Smooth muscle cell of the brain vasculature (primary cell): Measurements from ENCODE around the gene IFT122.
A peak's percentile ranks its signal among the peaks of the same experiment; 100 is the strongest.
"Not testable (repeated sequence)": the region's sequence is repeated elsewhere in the genome, so short reads cannot be mapped to it uniquely, and the experiment has no call there.

Source experiments
- DNase-seq: peaks from one replicate; pipeline ENCODE4 v3.0.0-alpha.2; 2012; ENCODE audit warnings: low read depth, low spot score

IFT122 gene

DNA sequence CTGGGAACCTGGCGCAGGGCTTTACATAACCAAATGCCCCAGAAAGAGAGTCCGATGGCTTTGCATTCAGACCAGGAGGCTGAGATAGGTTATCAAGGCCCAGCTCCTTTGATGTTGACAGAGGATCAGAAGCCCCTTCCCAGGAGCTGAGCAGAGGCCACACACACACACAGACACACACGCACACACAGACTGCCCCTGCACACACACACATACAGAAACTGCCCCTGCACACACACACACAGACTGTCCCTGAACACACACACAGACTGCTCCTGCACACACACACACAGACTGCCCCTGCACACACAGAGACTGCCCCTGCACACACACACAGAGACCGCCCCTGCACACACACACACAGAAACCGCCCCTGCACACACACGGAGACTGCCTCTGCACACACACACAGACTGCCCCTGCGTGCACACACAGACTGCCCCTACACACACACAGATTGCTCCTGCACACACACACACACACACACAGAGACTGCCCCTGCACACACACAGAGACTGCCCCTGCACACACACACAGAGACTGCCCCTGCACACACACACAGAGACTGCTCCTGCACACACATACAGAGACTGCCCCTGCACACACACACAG is 75.9 kb downstream of the IFT122 start:
- DNase-seq, result not testable (repeated sequence)

DNA sequence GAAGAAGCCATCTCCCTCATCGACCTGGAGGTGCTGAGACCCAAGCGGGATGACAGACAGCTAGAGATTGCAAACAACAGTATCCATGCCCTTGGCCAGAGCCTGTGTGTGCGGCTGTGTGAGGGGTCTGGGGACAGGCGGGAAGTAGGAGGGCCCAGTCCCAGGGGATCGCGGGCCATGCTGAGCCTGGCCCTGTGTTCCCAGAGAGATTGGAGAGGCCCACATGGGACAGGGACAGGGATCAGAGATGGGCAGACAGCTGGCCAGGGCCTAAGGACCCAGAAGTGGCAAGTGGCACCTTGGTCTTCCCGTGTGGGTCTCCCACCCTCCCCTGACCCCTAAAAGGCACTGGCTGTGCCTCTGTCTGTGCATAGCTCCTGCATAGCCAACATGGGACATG is 77.5 kb downstream of the IFT122 start:
- DNase-seq, result no peak

DNA sequence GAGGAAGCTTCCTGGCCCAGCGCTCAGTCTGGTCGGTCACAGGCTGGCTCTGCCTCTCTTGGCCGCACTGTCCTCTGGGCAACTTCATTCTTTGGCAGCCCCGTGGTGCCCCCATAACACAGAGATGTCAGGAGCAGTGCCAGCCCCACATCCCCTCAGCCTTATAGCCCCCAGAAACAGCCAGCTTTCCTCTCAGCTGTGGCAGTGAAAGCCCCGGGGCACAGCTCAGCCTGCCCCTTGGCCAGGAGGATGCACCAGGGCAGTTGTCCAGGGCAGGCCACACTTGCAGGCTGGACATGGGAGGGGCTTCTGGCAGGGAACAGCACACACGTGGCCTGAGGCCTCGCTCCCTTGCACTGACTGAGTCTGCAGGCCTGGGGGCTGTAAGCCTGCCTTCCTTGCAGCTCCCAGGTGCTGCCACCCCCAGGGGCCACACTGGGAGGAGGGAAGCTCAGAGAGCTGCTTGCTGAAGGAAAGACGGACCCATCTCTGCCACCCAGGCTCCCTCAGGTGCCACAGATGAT is 78.1 kb downstream of the IFT122 start:
- DNase-seq, result no peak

DNA sequence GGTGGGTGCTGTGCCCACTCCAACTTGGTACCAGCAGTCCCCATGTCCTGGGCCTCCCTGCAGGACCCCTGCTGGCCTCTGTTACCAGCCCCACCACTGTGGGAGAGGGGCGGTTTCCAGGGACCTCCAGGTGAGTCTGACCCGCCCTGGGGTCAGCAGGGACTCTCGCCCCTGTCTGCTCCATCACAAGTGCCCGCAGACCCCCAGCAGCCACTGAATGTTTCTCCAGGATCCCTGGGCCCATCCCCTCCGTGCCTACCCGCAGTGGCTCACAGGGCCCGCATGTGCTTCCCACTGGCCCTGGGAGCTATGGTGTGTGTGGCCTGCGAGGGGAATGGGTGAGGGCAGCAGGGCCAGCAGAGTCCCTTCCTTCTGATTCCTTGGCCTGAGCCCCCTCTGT is 78.6 kb downstream of the IFT122 start:
- DNase-seq, result no peak

DNA sequence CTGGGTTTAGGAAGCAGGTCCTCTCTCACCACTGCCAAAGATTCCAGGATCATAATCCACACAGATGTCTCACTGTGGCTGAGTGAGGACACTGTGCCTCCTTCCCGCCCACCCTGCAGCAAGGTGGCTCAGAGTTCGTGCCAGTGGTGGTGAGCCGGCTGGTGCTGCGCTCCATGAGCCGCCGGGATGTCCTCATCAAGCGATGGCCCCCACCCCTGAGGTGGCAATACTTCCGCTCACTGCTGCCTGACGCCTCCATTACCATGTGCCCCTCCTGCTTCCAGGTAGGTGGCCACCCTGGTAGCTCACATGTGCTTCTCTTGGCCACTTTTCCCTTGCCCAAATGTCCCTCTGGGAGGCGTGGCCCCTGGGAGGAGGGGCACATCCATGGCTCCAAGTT is 79.4 kb downstream of the IFT122 start:
- no peak for DNase-seq

DNA sequence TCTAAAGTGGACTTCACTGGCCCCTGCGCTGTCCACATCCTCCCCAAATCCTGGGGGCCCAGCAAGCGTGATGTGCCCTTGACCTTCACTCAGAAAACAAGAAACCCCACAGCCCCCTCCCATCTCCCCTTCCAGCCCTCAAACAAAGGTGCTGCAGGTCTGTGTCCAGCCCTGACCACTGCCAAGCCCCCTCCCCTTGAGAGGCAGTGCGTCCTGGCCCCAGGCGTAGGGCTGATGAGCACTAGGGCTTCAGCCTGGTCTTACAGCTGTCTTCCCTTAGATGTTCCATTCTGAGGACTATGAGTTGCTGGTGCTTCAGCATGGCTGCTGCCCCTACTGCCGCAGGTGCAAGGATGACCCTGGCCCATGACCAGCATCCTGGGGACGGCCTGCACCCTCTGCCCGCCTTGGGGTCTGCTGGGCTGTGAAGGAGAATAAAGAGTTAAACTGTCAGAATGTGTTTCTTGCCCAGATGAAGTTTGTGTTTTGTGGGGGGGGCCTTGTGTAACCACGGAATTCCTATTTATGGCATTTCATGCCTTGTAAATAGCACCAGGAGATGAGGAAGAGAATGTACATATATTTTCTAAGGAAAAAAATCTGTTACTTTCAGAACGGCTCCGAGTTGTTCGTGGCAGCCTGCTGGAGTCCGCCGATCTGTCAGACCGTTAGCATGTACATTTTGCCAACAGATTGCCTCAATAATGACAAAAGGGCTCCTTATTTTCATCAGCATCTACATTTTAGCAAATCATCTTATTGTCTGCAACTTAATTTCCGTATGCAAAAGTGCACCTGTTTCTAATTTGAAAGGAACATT is 80.1 kb downstream of the IFT122 start:
- no peak for DNase-seq

DNA sequence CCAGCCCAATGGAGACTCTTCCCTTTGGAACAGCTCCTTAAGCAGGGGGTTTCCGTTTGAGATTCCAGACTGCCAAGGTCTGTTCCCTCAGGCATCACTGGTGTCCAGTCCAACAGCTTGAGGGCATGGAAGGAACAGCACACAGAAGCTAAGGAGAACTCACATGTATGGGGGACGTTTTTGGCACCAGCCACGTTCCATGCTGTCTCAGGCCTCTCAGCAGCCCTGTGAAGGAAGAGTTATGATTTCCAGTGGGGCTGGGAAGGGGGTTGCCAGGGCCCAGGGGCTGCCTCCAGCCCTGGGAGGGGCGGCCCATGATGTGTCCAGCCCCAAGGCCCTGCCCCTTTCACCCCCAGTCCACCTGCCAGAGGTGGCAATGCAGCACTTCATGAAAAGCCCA is 80.9 kb downstream of the IFT122 start:
- DNase-seq, result no peak

DNA sequence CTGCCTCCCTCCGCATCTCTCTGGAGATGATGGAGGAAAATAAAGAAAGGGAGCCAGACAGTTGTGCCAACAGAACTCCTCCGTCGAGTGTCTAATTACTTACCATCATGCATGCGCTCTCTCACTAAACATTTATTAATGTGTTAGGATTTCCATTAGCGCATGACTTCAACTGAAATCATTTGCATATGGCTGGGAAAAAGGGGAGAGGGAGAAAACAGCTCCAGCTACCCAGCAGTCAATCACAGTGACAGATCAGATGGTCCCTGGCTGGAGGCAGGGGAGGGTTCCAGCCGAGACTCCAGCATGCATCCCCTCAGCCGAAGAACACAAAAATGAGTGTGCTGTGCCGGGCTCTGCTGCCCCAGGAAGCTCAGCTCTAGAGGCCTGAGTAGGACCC is 81.6 kb downstream of the IFT122 start:
- no peak for DNase-seq

DNA sequence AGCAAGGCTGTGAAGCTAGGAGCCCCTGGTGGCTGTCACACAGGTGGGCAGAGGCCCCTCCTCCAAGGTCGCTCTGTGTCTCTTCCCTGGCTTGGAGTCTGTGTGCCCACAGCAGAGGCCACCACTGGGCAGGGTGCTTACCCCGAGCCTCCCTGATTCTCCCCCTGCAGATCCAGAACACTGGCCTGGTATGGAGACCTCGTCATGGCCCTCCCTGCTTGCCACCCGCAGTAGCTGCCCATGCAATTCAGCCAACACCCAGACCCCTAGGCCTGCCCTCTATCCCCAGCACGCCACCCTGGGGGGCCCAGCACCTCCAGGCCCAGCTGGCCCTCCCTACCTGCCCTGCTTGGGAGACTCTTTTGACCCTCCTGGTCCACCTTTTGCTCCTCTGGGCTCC is 82.9 kb downstream of the IFT122 start:
- DNase-seq, result no peak

DNA sequence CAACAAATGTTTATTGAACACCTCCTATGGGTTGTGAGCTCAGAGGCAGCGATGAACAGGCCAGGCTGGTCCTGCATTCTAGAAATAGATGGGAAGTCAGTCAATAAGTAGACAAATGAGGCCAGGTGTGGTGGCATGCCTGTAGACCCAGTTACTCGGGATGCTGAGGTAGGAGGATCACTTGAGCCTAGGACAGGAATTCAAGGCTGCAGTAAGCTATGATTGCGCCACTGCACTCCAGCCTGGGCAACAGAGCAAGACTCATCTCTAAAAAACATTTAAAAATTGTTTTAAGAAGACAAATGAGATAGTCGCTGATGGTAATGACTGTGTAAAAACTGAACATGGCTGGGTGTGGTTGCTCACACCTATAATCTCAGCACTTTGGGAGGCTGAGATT is 84.1 kb downstream of the IFT122 start:
- DNase-seq, result no peak

DNA sequence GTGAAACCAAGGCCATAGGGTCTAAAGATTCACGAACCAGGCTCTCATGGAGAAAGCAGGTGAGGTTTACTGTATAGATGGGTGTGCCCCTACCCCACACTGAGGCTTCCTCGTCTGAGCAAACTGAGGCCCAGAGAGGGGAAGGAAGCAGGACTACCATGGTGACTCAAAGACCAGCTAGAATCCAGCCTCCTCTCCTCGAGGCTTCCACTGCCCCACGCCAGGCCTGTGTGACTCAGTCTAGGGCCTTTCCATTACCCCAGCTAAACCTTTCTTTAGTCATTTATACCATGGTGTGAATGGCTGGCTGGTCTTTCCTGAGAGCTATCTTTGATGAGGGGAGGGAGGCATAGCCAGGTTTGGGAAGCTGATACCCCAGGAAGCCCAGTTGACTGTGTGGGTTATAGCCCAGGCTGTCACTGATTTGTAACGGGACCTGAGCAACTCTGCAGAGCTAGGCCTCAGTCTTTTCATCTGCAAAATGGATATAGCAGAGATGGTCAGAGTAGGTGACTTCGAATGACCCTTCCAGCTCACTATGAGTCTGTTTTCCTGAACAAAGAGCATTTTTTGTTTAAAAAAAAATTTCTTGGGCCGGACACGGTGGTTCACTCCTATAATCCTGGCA is 85.4 kb downstream of the IFT122 start:
- no peak for DNase-seq

DNA sequence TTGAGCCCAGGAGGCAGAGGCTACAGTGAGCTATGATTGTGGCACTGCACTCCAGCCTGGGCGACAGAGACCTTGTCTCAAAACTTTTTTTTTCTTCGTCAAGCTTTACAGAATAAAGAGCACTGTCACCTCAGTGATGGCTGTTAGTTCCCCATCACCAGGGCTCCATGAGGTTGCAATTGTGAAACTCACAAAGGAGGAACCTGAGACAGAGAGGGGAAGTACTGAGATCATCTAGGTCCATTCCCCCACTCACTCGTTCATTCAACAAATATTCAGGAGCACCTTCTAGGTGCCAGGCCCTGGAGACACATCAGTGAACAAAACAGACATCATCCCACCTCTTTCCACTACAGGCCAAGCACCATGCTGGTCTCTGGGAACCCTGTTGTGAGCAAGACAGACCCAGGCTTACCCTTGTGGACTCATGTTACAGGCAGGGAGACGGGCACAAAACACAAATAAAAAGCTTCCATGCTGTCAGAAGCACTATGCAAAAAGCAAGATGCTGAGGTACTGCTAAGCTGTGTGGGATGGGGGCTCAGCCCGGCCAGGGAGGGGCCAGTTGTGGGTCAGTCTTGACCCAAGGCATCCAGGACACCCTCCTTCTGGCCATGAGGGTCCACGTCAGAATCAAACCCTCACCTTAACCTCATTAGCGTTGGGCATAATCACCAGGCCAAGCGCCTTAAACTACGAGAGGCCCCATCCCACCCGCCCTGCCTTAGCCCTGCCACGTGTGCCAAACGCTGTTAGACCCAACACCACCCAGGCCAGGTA is 86.3 kb downstream of the IFT122 start:
- DNase-seq, result peak; percentile 66

DNA sequence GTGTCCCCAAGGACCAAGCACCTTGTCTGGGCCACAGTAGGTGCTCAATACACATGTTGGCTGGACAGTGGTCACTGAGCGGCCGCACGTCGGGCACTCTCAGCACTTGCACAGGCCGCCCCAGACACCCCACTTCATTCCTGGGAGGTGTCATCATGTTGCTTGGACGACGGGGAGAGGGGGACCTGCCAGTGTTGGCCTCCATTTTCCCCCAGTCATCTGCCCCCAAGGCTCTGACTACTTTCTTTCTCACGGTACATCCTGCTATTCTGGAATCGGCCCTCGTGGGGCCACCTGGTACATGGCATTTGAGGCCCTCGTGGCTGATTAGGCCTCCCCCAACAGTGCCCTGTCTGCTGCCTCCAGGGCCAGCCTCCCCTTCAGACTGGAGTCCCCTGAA is 87.2 kb downstream of the IFT122 start:
- no peak for DNase-seq

DNA sequence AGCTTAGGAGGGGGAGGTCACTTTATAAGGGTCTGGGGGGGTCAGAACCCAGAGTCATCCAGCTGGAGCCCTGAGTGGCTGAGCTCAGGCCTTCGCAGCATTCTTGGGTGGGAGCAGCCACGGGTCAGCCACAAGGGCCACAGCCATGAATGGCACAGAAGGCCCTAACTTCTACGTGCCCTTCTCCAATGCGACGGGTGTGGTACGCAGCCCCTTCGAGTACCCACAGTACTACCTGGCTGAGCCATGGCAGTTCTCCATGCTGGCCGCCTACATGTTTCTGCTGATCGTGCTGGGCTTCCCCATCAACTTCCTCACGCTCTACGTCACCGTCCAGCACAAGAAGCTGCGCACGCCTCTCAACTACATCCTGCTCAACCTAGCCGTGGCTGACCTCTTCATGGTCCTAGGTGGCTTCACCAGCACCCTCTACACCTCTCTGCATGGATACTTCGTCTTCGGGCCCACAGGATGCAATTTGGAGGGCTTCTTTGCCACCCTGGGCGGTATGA is 88.6 kb downstream of the IFT122 start, which contains the start of gene RHO:
Gene RHO (plus strand): TSS at position 51 of the 512 bp plus-strand sequence. CDS start 95 bp downstream, at position 146.
- DNase-seq, result no peak

DNA sequence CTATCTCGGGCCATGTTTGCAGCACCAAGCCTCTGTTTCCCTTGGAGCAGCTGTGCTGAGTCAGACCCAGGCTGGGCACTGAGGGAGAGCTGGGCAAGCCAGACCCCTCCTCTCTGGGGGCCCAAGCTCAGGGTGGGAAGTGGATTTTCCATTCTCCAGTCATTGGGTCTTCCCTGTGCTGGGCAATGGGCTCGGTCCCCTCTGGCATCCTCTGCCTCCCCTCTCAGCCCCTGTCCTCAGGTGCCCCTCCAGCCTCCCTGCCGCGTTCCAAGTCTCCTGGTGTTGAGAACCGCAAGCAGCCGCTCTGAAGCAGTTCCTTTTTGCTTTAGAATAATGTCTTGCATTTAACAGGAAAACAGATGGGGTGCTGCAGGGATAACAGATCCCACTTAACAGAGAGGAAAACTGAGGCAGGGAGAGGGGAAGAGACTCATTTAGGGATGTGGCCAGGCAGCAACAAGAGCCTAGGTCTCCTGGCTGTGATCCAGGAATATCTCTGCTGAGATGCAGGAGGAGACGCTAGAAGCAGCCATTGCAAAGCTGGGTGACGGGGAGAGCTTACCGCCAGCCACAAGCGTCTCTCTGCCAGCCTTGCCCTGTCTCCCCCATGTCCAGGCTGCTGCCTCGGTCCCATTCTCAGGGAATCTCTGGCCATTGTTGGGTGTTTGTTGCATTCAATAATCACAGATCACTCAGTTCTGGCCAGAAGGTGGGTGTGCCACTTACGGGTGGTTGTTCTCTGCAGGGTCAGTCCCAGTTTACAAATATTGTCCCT is 89.6 kb downstream of the IFT122 start:
- DNase-seq, result no peak

DNA sequence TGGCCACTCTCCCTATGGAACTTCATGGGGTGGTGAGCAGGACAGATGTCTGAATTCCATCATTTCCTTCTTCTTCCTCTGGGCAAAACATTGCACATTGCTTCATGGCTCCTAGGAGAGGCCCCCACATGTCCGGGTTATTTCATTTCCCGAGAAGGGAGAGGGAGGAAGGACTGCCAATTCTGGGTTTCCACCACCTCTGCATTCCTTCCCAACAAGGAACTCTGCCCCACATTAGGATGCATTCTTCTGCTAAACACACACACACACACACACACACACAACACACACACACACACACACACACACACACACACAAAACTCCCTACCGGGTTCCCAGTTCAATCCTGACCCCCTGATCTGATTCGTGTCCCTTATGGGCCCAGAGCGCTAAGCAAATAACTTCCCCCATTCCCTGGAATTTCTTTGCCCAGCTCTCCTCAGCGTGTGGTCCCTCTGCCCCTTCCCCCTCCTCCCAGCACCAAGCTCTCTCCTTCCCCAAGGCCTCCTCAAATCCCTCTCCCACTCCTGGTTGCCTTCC is 90.3 kb downstream of the IFT122 start:
- DNase-seq, result no peak

DNA sequence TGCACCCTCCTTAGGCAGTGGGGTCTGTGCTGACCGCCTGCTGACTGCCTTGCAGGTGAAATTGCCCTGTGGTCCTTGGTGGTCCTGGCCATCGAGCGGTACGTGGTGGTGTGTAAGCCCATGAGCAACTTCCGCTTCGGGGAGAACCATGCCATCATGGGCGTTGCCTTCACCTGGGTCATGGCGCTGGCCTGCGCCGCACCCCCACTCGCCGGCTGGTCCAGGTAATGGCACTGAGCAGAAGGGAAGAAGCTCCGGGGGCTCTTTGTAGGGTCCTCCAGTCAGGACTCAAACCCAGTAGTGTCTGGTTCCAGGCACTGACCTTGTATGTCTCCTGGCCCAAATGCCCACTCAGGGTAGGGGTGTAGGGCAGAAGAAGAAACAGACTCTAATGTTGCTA is 90.8 kb downstream of the IFT122 start:
- DNase-seq, result no peak

DNA sequence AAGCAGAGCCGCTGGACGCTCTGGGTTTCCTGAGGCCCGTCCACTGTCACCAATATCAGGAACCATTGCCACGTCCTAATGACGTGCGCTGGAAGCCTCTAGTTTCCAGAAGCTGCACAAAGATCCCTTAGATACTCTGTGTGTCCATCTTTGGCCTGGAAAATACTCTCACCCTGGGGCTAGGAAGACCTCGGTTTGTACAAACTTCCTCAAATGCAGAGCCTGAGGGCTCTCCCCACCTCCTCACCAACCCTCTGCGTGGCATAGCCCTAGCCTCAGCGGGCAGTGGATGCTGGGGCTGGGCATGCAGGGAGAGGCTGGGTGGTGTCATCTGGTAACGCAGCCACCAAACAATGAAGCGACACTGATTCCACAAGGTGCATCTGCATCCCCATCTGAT is 91.7 kb downstream of the IFT122 start:
- DNase-seq, result no peak

DNA sequence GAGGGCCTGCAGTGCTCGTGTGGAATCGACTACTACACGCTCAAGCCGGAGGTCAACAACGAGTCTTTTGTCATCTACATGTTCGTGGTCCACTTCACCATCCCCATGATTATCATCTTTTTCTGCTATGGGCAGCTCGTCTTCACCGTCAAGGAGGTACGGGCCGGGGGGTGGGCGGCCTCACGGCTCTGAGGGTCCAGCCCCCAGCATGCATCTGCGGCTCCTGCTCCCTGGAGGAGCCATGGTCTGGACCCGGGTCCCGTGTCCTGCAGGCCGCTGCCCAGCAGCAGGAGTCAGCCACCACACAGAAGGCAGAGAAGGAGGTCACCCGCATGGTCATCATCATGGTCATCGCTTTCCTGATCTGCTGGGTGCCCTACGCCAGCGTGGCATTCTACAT is 92.2 kb downstream of the IFT122 start:
- DNase-seq, result no peak

DNA sequence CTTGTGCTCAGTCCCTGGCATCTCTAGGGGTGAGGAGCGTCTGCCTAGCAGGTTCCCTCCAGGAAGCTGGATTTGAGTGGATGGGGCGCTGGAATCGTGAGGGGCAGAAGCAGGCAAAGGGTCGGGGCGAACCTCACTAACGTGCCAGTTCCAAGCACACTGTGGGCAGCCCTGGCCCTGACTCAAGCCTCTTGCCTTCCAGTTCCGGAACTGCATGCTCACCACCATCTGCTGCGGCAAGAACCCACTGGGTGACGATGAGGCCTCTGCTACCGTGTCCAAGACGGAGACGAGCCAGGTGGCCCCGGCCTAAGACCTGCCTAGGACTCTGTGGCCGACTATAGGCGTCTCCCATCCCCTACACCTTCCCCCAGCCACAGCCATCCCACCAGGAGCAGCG is 93.4 kb downstream of the IFT122 start:
- no peak for DNase-seq
